GM18951 (cell line): ENCODE data around the gene MRPL4.
A peak's percentile ranks its signal among the peaks of the same experiment; 100 is the strongest.
"Not testable (repeated sequence)": the region's sequence is repeated elsewhere in the genome, so short reads cannot be mapped to it uniquely, and the experiment has no call there.

Source experiments
- POLR2A ChIP-seq: IDR thresholded peaks from 4 replicates; pipeline ENCODE4 v1.6.1; 2011; ENCODE audit warnings: mild to moderate bottlenecking; ENCODE audit not compliant: insufficient read length, insufficient read depth; ENCODE audit errors: extremely low read depth
- in situ Hi-C: fragments of 300-500 bp; cut with MboI; formaldehyde crosslinking; loops from one replicate; pipeline ENCODE4 v1.12.0; 2022; ENCODE audit warnings: low sequenced_read_pairs, mixed read lengths, inconsistent platforms; ENCODE audit not compliant: unreplicated experiment

MRPL4 gene

GRCh38 chr19:10262771-10263170 is 10.8 kb downstream of the MRPL4 start:
- TF ChIP-seq POLR2A = no peak
- in situ Hi-C loops = no loop called here

- in situ Hi-C loops = loop anchor here (5.0 kb wide), 1 partner anchor 116 kb away; the partner anchor contains the start of gene TYK2
- TF ChIP-seq POLR2A = no peak
These were observed 14.7 kb downstream of the MRPL4 start for GRCh38 chr19:10266706-10267105.

- in situ Hi-C loops = loop anchor here (5.0 kb wide), 1 partner anchor 114 kb away; the partner anchor contains the start of gene TYK2
- no peak for TF ChIP-seq POLR2A
These were observed 16.1 kb downstream of the MRPL4 start for GRCh38 chr19:10268071-10268470.

GRCh38 chr19:10269333-10270179 is 17.5 kb downstream of the MRPL4 start:
- in situ Hi-C loops = loop anchor here (5.0 kb wide), 1 partner anchor 113 kb away; the partner anchor contains the start of gene TYK2
- no peak for TF ChIP-seq POLR2A

- in situ Hi-C loops = no loop called here
- no peak for TF ChIP-seq POLR2A
These were observed 18.2 kb downstream of the MRPL4 start for GRCh38 chr19:10270180-10270615.

- in situ Hi-C loops = no loop called here
- TF ChIP-seq POLR2A = peak; percentile 99
These were observed 18.8 kb downstream of the MRPL4 start, which contains the start of gene ICAM1 for GRCh38 chr19:10270616-10271394. Gene ICAM1 (plus strand): TSS chr19:10271120. CDS start chr19:10271160, 40 bp downstream.

GRCh38 chr19:10271543-10272086 is 19.6 kb downstream of the MRPL4 start:
- TF ChIP-seq POLR2A = peak; percentile 7
- in situ Hi-C loops = no loop called here

- TF ChIP-seq POLR2A = no peak
- in situ Hi-C loops = no loop called here
These were observed 22.6 kb downstream of the MRPL4 start for GRCh38 chr19:10274589-10274988.

- in situ Hi-C loops = no loop called here
- TF ChIP-seq POLR2A = no peak
These were observed 26.0 kb downstream of the MRPL4 start for GRCh38 chr19:10277795-10278589.

GRCh38 chr19:10278935-10279334 is 26.9 kb downstream of the MRPL4 start:
- in situ Hi-C loops = no loop called here
- TF ChIP-seq POLR2A = no peak

- in situ Hi-C loops = no loop called here
- no peak for TF ChIP-seq POLR2A
These were observed 27.9 kb downstream of the MRPL4 start for GRCh38 chr19:10279737-10280442.

GRCh38 chr19:10282043-10282442 is 30.0 kb downstream of the MRPL4 start:
- in situ Hi-C loops = not testable (repeated sequence)
